Gastrocnemius medialis (tissue), 4 donors: ENCODE data around the gene ABHD15. TPM values are rescaled to one million over a fixed set of nuclear protein-coding genes. Genes with fewer than 3 reads are reported as not detected.

ENCODE experiments used
- ATAC-seq, 2 donors: fragments of 150-250 bp; one replicate each; pipeline ENCODE4 v1.9.1; 2016
- DNase-seq, 2 donors: peaks; one replicate each; pipeline ENCODE4 v3.0.0-alpha.2; 2019
- H3K27ac ChIP-seq, 4 donors: fragments of 200-600 bp; sonication (generic); 1 replicate in 1 of 4; 2 replicates in 3 of 4; pipeline ENCODE4 v1.5.1; 2016 to 2018; ENCODE audit warnings: mild to moderate bottlenecking in 2 of 4, moderate library complexity in 1 of 4
- H3K27me3 ChIP-seq, 3 donors: fragments of 200-600 bp; sonication (generic) in 2 of 3; 1 replicate in 1 of 3; 2 replicates in 2 of 3; pipeline versions ENCODE4 v1.5.1 to v1.6.0; 2016 to 2019; ENCODE audit warnings: mild to moderate bottlenecking in 1 of 3, moderate library complexity in 1 of 3
- H3K36me3 ChIP-seq, 2 donors: fragments of 200-600 bp; sonication (generic) in 1 of 2; one replicate each; pipeline ENCODE4 v1.5.1; 2017 to 2018
- H3K4me1 ChIP-seq, 2 donors: fragments of 200-600 bp; sonication (generic) in 1 of 2; one replicate each; pipeline ENCODE4 v1.5.1; 2016 to 2017; ENCODE audit warnings: mild to moderate bottlenecking in 2 of 2
- H3K4me3 ChIP-seq, 4 donors: fragments of 200-600 bp; sonication (generic) in 3 of 4; 1 replicate in 1 of 4; 2 replicates in 3 of 4; pipeline ENCODE4 v1.5.1; 2016 to 2019; ENCODE audit warnings: mild to moderate bottlenecking in 2 of 4
- H3K9me3 ChIP-seq, 3 donors: fragments of 200-600 bp; sonication (generic) in 2 of 3; 1 replicate in 1 of 3; 2 replicates in 2 of 3; pipeline ENCODE4 v1.5.1; 2016 to 2019
- CTCF ChIP-seq, 5 experiments: fragments of 450-650 bp in 3 of 5; fragments of 200-600 bp in 2 of 5; sonication (generic) in 2 of 5; IDR thresholded peaks in 4 of 5; conservative IDR thresholded peaks in 1 of 5; 1 replicate in 4 of 5; 2 replicates in 1 of 5; pipeline ENCODE4 v1.5.1; 2016 to 2019; ENCODE audit warnings: antibody characterized with exemption in 5 of 5, mild to moderate bottlenecking in 3 of 5, moderate library complexity in 3 of 5
- POLR2A ChIP-seq, 2 donors: fragments of 450-650 bp; IDR thresholded peaks; one replicate each; pipeline ENCODE4 v1.6.1; 2017; ENCODE audit warnings: antibody characterized with exemption in 2 of 2, mild to moderate bottlenecking in 2 of 2, moderate library complexity in 2 of 2
- in situ Hi-C, 4 donors: fragments of 200-750 bp; cut with MboI; loops; one replicate each; pipeline versions ENCODE4 v1.15.0 to v1.8.0; 2017; ENCODE audit warnings: low sequenced_read_pairs in 4 of 4
- intact Hi-C: fragments of 100-400 bp; cut with DNase I; formaldehyde crosslinking; loops from one replicate; pipeline ENCODE4 v1.15.1; 2023; ENCODE audit warnings: low total_unique reads
- total RNA-seq, 4 donors: library from RNA; depleted of rRNA; stranded (reverse); fragments of >200 nt; gene quantifications; one replicate each; pipeline versions ENCODE4 v1.1.0 to v1.2.3, GENCODE V29; 2016

ABHD15 gene
- total RNA-seq, 4 donors from 2014 or later, result 2.6 to 5.7 (median 5.0) TPM

GRCh38 chr17:29603109-29603674, 36.4 kb upstream of the ABHD15 start:
- no peaks in the 10 kb centered on the region for H3K4me1 ChIP-seq
- no peaks in the 10 kb centered on the region for H3K9me3 ChIP-seq
- ATAC-seq, result no peak
- H3K27ac ChIP-seq, result no peak overlapping the region
- intact Hi-C loops (no loop called here), in situ Hi-C loops (loop anchor here in 3 of 4 donors (25.0 kb wide), 2 partner anchors 309 to 334 kb away; partner anchors contain the start of genes EFCAB5 (in 2 of the 3) and SSH2 (in 2 of the 3))
- no peak for TF ChIP-seq CTCF (IDR thresholded peaks at IDR 0.05 in 4 of 5, conservative IDR thresholded peaks at IDR 0.05 in 1 of 5)
- no peak for TF ChIP-seq POLR2A (IDR thresholded peaks at IDR 0.05)
- DNase-seq, result no peak
- H3K27me3 ChIP-seq, result no peaks in the 10 kb centered on the region
- no peak overlapping the region for H3K4me3 ChIP-seq
- H3K36me3 ChIP-seq, result no peaks in the 10 kb centered on the region

- intact Hi-C loops (no loop called here), in situ Hi-C loops (loop anchor here in 1 of 4 donors (25.0 kb wide), 1 partner anchor 340 kb away; the partner anchor contains the start of genes EFCAB5 and SSH2)
- DNase-seq, result no peak
- H3K27me3 ChIP-seq, result no peaks in the 10 kb centered on the region
- no peak overlapping the region for H3K4me3 ChIP-seq
- H3K27ac ChIP-seq, result no peak overlapping the region
- no peaks in the 10 kb centered on the region for H3K36me3 ChIP-seq
- no peaks in the 10 kb centered on the region for H3K9me3 ChIP-seq
- TF ChIP-seq POLR2A (IDR thresholded peaks at IDR 0.05) (no peak), CTCF (IDR thresholded peaks at IDR 0.05 in 4 of 5, conservative IDR thresholded peaks at IDR 0.05 in 1 of 5) (no peak)
- peaks cover 8 to 12% of the 10 kb centered on the region in 2 donors for H3K4me1 ChIP-seq
- ATAC-seq, result no peak
Measured at GRCh38 chr17:29597361-29598172, 30.7 kb upstream of the ABHD15 start.

- no peaks in the 10 kb centered on the region for H3K9me3 ChIP-seq
- TF ChIP-seq CTCF (IDR thresholded peaks at IDR 0.05 in 4 of 5, conservative IDR thresholded peaks at IDR 0.05 in 1 of 5) (no peak), POLR2A (IDR thresholded peaks at IDR 0.05) (no peak)
- H3K27me3 ChIP-seq, result no peaks in the 10 kb centered on the region
- no peaks in the 10 kb centered on the region for H3K36me3 ChIP-seq
- H3K27ac ChIP-seq, result no peak overlapping the region
- ATAC-seq (no peak), DNase-seq (no peak)
- intact Hi-C loops (no loop called here), in situ Hi-C loops (loop anchor here in 1 of 4 donors (25.0 kb wide), 1 partner anchor 340 kb away; the partner anchor contains the start of genes EFCAB5 and SSH2)
- no peak overlapping the region for H3K4me3 ChIP-seq
- peaks cover 16 to 20% of the 10 kb centered on the region in 2 donors for H3K4me1 ChIP-seq
Measured at GRCh38 chr17:29596811-29597210, 30.0 kb upstream of the ABHD15 start.

GRCh38 chr17:29595943-29596774, 29.3 kb upstream of the ABHD15 start:
- H3K4me1 ChIP-seq, result peaks cover 22 to 26% of the 10 kb centered on the region in 2 donors
- ATAC-seq (no peak), DNase-seq (no peak)
- no peak for TF ChIP-seq CTCF (IDR thresholded peaks at IDR 0.05 in 4 of 5, conservative IDR thresholded peaks at IDR 0.05 in 1 of 5)
- H3K36me3 ChIP-seq, result no peaks in the 10 kb centered on the region
- intact Hi-C loops, result no loop called here
- in situ Hi-C loops, result loop anchor here in 1 of 4 donors (25.0 kb wide), 1 partner anchor 341 kb away; the partner anchor contains the start of genes EFCAB5 and SSH2
- H3K4me3 ChIP-seq, result no peak overlapping the region
- no peaks in the 10 kb centered on the region for H3K9me3 ChIP-seq
- no peaks in the 10 kb centered on the region for H3K27me3 ChIP-seq
- no peak overlapping the region for H3K27ac ChIP-seq
